Stimulated activated CD8-positive, alpha-beta memory T cell treated with anti-CD3 and anti-CD28 coated beads, Interleukin-7, amount 100 ng/mL, for 4 hours (primary cell): ENCODE measurements around the gene THBS4.
"Not testable (repeated sequence)": the region's sequence is repeated elsewhere in the genome, so short reads cannot be mapped to it uniquely, and the experiment has no call there.

ENCODE experiments used
- DNase-seq, 2 donors: peaks; one replicate each; pipeline ENCODE4 v3.0.0-alpha.2; 2020; ENCODE audit warnings: low read depth in 2 of 2

The THBS4 gene

GRCh38 chr5:80076131-80077050 is 41.2 kb downstream of the THBS4 start:
- DNase-seq = no peak

- DNase-seq = no peak
Observed at GRCh38 chr5:80077051-80077714, 42.0 kb downstream of the THBS4 start.

GRCh38 chr5:80078921-80079320 is 43.8 kb downstream of the THBS4 start:
- DNase-seq = no peak

DNA sequence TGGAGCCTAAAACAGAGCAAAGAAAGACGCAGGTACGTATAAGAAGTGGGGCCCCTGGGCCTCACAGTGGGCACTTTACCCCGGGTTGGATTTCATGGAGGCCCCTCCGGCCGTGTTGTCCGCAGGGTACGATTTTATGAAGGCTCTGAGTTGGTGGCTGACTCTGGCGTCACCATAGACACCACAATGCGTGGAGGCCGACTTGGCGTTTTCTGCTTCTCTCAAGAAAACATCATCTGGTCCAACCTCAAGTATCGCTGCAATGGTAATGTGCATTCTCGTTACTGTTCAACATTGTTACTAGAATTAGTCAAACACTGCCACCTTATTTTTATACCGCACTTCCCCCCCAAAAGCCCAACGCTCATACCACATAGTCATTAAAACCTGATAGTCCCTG is 47.1 kb downstream of the THBS4 start:
- DNase-seq = no peak

DNA sequence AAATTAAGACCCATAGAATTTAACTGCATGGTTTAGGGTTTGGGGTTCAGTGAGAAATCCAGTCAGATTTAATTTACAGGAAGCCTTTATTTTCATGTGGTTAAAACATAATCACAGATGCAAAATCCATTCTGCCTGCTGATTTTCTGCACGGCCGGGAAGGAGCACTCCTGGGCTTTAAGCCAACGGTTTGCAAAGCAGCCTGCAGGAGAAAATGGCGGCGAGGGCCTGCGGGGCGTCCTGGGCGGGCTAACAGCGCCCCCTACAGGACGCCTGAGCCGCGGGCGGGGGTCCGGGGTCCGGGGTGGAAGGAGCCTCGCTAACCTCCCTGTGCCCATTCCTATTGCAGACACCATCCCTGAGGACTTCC is 47.6 kb downstream of the THBS4 start:
- peak in 1 of 2 donors; percentile 20 for DNase-seq

- DNase-seq = peak in 1 of 2 donors; percentile 2
Observed at GRCh38 chr5:80083101-80083890, 48.1 kb downstream of the THBS4 start.

GRCh38 chr5:80090884-80091166 is 55.7 kb downstream of the THBS4 start:
- no peak for DNase-seq

GRCh38 chr5:80091792-80092192 is 56.6 kb downstream of the THBS4 start:
- peak in 1 of 2 donors; percentile 18 for DNase-seq

DNA sequence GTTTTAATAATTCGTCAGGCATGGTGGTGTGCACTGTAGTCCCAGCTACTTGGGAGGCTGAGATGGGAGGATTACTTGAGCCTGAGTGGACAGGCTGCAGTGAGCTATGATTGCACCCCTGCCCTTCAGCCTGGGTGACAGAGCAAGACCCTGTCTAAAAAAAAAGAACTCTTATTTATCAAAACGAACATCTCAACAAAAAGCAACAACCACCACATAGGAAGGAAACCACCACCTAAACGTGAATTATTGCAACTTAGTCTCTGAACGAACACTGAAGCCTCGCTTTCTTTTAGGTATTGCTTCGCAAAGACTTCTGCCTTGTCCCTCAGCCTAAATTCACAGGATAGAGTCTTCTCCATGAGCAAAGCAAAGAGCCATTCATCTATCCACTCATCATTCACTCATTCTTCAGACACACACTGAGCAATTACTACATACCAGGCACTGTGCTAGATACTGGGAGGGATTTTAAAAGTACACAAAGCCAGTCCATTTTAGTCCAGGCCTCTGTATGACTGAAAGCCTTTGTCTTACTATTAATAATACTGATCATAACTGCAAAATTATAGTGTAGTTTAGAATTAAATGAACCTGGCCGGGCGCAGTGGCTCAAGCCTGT is 57.4 kb downstream of the THBS4 start:
- no peak for DNase-seq

GRCh38 chr5:80093796-80094195 is 58.6 kb downstream of the THBS4 start:
- no peak for DNase-seq

DNA sequence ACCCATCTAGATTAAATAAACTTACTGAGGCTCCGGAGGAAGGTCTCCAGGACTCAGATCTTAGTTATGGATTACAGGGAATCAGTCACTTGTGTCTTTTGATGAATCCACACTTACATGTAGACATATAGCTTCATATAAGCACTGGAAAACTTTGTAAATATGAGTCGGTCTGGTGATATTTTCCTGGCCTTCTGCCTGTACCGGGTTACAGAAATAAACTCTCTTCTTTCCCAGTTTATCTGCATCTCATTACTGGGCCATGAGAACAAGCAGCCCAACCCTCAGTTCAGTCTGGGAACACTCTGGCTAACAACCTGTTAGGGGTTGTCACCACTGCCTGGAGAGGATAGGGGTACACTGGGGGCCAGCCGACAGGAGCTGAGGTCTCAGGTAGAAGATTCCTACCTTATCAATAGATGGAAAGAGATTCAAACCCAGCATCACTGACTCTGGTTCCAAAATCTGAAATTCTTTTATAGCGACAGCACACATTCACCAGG is 59.1 kb downstream of the THBS4 start:
- DNase-seq = no peak

DNA sequence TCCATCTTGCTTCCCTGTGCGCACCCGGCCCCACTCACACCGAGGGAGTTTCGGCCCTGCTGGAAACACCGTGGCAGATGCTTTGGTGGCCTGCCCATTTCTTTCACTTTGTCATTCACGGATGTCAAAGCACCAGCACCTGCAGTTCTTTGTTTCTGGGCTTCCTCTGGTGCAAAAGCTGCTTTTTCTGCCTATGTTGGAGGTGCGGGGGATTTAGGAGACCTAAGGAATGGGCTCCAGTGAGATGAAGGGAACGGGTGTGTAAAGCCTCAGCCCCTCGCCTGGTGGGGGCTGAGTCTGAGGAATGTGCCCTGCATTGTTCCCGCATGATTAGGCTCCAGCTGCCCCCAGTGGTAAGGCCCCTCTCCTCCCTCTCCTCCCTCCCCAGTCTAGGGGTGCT is 62.3 kb downstream of the THBS4 start:
- no peak for DNase-seq

GRCh38 chr5:80101993-80102392 is 66.8 kb downstream of the THBS4 start:
- DNase-seq = no peak

- DNase-seq = no peak
Observed at GRCh38 chr5:80103371-80103770, 68.2 kb downstream of the THBS4 start.

DNA sequence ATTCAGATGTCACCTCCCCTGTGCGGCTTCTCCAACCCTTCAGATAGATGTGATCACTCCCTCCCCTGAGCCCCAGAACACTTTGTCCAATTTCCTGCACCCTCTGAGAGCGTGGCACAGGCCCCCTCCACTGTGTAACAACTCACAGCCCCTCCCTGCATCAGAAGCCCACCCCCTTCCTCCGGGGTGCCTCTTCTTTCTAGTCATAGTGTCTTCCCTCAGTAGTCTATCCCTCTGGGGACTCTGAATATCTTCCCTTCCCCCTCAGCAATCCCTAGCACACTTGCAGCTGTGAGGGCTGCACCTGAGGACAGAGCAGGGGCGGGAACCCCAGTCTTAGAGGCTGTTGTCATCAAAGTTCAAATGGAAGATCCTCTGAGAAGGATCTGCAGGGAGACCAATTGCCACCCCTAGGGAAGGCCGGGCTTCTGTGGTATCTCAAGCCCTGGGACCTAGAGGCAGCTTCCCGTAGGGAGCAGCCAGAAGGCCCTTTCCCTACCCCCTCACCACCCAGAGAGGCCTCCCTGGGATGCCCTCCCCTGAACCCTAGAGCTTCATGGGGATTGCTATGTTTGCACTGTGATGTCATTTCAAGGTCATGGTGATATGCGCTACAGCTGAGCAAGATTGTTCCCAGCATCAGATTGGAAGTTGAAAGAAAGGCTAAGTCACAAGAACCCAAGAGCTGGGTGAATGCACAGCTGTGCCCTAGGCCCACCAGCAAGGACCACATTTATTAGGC is 70.7 kb downstream of the THBS4 start:
- no peak for DNase-seq

- DNase-seq = no peak
Observed at GRCh38 chr5:80106916-80107315, 71.8 kb downstream of the THBS4 start.

- DNase-seq = no peak
Observed at GRCh38 chr5:80109646-80110478, 74.7 kb downstream of the THBS4 start.

- not testable (repeated sequence) for DNase-seq
Observed at GRCh38 chr5:80111376-80111990, 76.3 kb downstream of the THBS4 start.

GRCh38 chr5:80114860-80115259 is 79.7 kb downstream of the THBS4 start:
- no peak for DNase-seq

DNA sequence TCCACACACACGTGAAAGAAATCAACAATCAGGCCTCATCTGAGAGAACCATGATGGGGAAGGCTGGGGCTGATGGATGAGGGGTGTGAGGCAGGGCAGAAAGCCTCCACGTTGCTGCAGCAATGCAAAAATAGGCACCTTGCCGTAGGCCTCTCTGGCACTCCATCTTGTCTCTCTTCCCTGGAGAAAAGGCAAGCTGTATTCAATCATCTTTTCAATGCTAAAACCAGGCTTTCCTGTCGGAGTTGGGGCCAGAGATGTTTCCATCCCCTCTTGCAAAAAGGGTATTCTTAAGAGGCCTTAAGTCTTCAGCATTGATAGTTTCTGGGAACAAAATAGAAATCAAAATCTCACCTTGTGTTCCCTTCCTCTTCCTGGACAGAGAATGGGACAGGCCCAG is 80.9 kb downstream of the THBS4 start:
- no peak for DNase-seq
